KMS-11 (cell line): ENCODE data around the gene AGTR1.
A peak's percentile ranks its signal among the peaks of the same experiment; 100 is the strongest.

Experiments
- H2AFZ ChIP-seq: fragments of 200-600 bp; sonication (generic); 2 replicates; pipeline ENCODE4 v1.6.1; 2016; ENCODE audit warnings: antibody characterized with exemption, mixed run types, low read depth
- H3K27ac ChIP-seq: fragments of 200-600 bp; sonication (generic); 2 replicates; pipeline ENCODE4 v1.6.1; 2016; ENCODE audit warnings: mild to moderate bottlenecking, mixed run types
- H3K27me3 ChIP-seq: fragments of 200-600 bp; sonication (generic); 2 replicates; pipeline ENCODE4 v1.6.1; 2017; ENCODE audit warnings: mild to moderate bottlenecking, low read depth, mixed run types, moderate library complexity; ENCODE audit not compliant: insufficient read depth
- H3K36me3 ChIP-seq: fragments of 200-600 bp; sonication (generic); 2 replicates; pipeline ENCODE4 v1.6.1; 2017; ENCODE audit warnings: mild to moderate bottlenecking, mixed run types; ENCODE audit not compliant: insufficient read depth
- H3K4me1 ChIP-seq: fragments of 200-600 bp; sonication (generic); 2 replicates; pipeline ENCODE4 v1.6.1; 2016; ENCODE audit warnings: mild to moderate bottlenecking, low read depth, mixed run types; ENCODE audit not compliant: poor library complexity, severe bottlenecking
- H3K4me2 ChIP-seq: fragments of 200-600 bp; sonication (generic); 2 replicates; pipeline ENCODE4 v1.7.0; 2016; ENCODE audit warnings: mild to moderate bottlenecking, mixed run types
- H3K4me3 ChIP-seq: fragments of 200-600 bp; sonication (generic); IDR thresholded peaks from 2 replicates; pipeline ENCODE4 v1.6.1; 2017; ENCODE audit warnings: low read depth, low read length, mixed read lengths; ENCODE audit not compliant: insufficient read depth
- H3K79me2 ChIP-seq: fragments of 200-600 bp; sonication (generic); 2 replicates; pipeline ENCODE4 v1.6.1; 2016; ENCODE audit warnings: low read depth, mixed run types; ENCODE audit not compliant: insufficient read depth
- H3K9ac ChIP-seq: fragments of 200-600 bp; sonication (generic); 2 replicates; pipeline ENCODE4 v1.6.1; 2016; ENCODE audit warnings: mild to moderate bottlenecking, mixed run types
- H4K20me1 ChIP-seq: fragments of 200-600 bp; sonication (generic); 2 replicates; pipeline ENCODE4 v1.6.1; 2016; ENCODE audit warnings: mild to moderate bottlenecking, mixed run types; ENCODE audit not compliant: insufficient read depth
- TF ChIP-seq, protein P1 (sequence below): fragments of 200-600 bp; sonication (generic); conservative IDR thresholded peaks from 2 replicates; pipeline ENCODE4 v1.6.1; 2017; ENCODE audit warnings: low read depth, mild to moderate bottlenecking, antibody characterized with exemption, low read length, moderate library complexity, mixed read lengths

AGTR1 gene

DNA sequence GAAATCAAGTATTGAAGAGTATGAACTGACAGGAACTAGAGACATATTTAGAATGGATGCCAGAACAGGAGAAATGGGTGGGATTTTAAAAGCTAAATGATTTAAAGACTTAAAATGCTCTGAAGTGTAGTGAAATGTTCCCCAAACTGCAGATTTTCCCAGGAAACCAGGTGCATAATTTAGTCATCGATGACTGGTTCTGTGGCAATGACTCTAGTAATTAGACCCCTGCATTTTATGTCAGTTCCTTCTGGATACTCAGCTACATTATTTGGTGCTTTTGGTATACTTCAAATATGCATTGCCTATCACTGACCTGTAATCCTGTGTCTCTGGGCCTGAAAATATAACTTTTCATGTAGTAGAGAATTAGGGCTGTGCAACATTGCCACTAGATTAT, 16.8 kb downstream of the AGTR1 start:
- TF ChIP-seq, protein P1, sequence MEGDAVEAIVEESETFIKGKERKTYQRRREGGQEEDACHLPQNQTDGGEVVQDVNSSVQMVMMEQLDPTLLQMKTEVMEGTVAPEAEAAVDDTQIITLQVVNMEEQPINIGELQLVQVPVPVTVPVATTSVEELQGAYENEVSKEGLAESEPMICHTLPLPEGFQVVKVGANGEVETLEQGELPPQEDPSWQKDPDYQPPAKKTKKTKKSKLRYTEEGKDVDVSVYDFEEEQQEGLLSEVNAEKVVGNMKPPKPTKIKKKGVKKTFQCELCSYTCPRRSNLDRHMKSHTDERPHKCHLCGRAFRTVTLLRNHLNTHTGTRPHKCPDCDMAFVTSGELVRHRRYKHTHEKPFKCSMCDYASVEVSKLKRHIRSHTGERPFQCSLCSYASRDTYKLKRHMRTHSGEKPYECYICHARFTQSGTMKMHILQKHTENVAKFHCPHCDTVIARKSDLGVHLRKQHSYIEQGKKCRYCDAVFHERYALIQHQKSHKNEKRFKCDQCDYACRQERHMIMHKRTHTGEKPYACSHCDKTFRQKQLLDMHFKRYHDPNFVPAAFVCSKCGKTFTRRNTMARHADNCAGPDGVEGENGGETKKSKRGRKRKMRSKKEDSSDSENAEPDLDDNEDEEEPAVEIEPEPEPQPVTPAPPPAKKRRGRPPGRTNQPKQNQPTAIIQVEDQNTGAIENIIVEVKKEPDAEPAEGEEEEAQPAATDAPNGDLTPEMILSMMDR, result no peak
- no peak overlapping the region for H3K27ac ChIP-seq
- H4K20me1 ChIP-seq, result no peaks in the 10 kb centered on the region
- H2AFZ ChIP-seq, result no peak overlapping the region
- no peak overlapping the region for H3K9ac ChIP-seq
- H3K27me3 ChIP-seq, result no peaks in the 10 kb centered on the region
- no peaks in the 10 kb centered on the region for H3K79me2 ChIP-seq
- H3K4me2 ChIP-seq, result no peak overlapping the region
- no peaks in the 10 kb centered on the region for H3K4me1 ChIP-seq
- H3K4me3 ChIP-seq, result no peak overlapping the region
- H3K36me3 ChIP-seq, result no peaks in the 10 kb centered on the region

- Histone ChIP-seq H2AFZ (no peak overlapping the region), H3K27ac (no peak overlapping the region), H3K4me2 (no peak overlapping the region), H3K36me3 (no peaks in the 10 kb centered on the region), H3K79me2 (no peaks in the 10 kb centered on the region), H3K4me3 (no peak overlapping the region), H3K9ac (no peak overlapping the region), H4K20me1 (no peaks in the 10 kb centered on the region), H3K27me3 (no peaks in the 10 kb centered on the region), H3K4me1 (no peaks in the 10 kb centered on the region)
- TF ChIP-seq, protein P1, result no peak
Observed at GRCh38 chr3:148716657-148717056, 19.0 kb downstream of the AGTR1 start.

- Histone ChIP-seq H3K27ac (no peak overlapping the region), H3K4me2 (no peak overlapping the region), H3K9ac (no peak overlapping the region), H3K4me1 (no peaks in the 10 kb centered on the region), H3K4me3 (no peak overlapping the region), H4K20me1 (no peaks in the 10 kb centered on the region), H3K27me3 (no peaks in the 10 kb centered on the region), H3K36me3 (no peaks in the 10 kb centered on the region), H3K79me2 (no peaks in the 10 kb centered on the region), H2AFZ (no peak overlapping the region)
- TF ChIP-seq, protein P1, result no peak
Observed at GRCh38 chr3:148717885-148718561, 20.3 kb downstream of the AGTR1 start.

DNA sequence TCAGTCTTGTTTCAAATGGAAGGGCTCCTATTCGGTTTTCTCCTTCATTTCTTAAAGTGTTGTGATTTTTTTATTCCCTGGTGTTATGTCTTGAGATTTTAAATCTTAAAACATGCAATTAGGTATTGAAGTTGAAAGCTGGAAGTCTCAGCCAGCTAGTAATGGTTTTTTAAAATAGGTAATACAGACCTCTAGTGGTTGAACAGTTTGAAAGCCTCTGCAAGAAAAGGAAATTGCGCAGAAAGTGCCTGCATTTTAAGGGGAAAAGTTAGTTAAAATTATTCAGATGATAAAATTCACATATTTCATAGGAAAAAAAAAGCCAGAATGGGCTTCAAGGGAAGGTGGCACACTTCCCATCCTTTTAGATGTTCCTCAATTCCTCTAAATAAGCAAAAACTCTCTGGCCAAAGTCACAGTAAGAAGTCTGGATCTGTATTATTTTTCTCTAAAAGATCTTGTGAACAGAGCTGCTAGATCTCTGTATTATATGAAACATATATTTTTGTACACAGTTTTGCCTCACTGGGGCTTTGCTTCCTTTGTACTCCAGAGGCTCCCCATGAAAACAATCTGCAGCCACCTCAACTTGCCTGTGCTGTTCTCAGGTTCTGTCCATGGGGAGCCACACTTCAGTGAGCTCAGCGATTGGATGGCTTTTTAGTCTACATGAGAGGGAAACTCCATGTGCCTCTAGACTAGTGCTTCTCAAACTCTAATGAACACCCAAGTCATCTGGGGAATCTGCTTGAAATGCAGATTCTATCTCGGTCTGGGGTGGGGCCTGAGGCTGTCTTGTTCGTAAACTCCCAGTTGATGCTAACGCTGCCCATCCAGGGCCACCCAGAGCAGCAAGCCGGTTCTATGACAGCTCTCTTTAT, 21.5 kb downstream of the AGTR1 start:
- Histone ChIP-seq H3K27me3 (no peaks in the 10 kb centered on the region), H3K9ac (no peak overlapping the region), H3K79me2 (no peaks in the 10 kb centered on the region), H4K20me1 (no peaks in the 10 kb centered on the region), H3K4me2 (no peak overlapping the region), H3K27ac (no peak overlapping the region), H2AFZ (no peak overlapping the region), H3K4me3 (no peak overlapping the region), H3K36me3 (no peaks in the 10 kb centered on the region), H3K4me1 (no peaks in the 10 kb centered on the region)
- TF ChIP-seq, protein P1, result peak; percentile 40; the same call in 1 of the 2 replicates
